Central memory CD8-positive, alpha-beta T cell (primary cell): ENCODE results near the gene XIRP2.
"Not testable (repeated sequence)": the region's sequence is repeated elsewhere in the genome, so short reads cannot be mapped to it uniquely, and the experiment has no call there.

Experiments used
- ATAC-seq: fragments of 150-1000 bp; cut with Tn5 transposase; replicated peaks from 2 replicates; pipeline ENCODE4 v1.10.0; 2022; ENCODE audit warnings: mild to moderate bottlenecking, moderate FRiP score, moderate number of reproducible peaks; ENCODE audit not compliant: poor library complexity, severe bottlenecking; ENCODE audit errors: extremely low read depth
- DNase-seq, 2 donors: peaks; one replicate each; pipeline ENCODE4 v3.0.0; 2021; ENCODE audit warnings: low spot score in 2 of 2
- H3K27ac Mint-ChIP-seq: one replicate; pipeline ENCODE4 v1.8.0; 2022; ENCODE audit warnings: low read depth, mild to moderate bottlenecking, moderate library complexity, mixed read lengths
- H3K27me3 Mint-ChIP-seq: one replicate; pipeline ENCODE4 v1.8.0; 2022; ENCODE audit warnings: mixed read lengths
- H3K36me3 Mint-ChIP-seq: one replicate; pipeline ENCODE4 v1.8.0; 2022; ENCODE audit warnings: mild to moderate bottlenecking, moderate library complexity, mixed read lengths; ENCODE audit not compliant: insufficient read depth
- H3K4me1 Mint-ChIP-seq: one replicate; pipeline ENCODE4 v1.8.0; 2022; ENCODE audit warnings: mixed read lengths
- H3K4me3 Mint-ChIP-seq: one replicate; pipeline ENCODE4 v1.8.0; 2022; ENCODE audit warnings: mild to moderate bottlenecking, moderate library complexity, mixed read lengths
- H3K9me3 Mint-ChIP-seq: one replicate; pipeline ENCODE4 v1.8.0; 2022; ENCODE audit warnings: mixed read lengths

The XIRP2 gene

DNA sequence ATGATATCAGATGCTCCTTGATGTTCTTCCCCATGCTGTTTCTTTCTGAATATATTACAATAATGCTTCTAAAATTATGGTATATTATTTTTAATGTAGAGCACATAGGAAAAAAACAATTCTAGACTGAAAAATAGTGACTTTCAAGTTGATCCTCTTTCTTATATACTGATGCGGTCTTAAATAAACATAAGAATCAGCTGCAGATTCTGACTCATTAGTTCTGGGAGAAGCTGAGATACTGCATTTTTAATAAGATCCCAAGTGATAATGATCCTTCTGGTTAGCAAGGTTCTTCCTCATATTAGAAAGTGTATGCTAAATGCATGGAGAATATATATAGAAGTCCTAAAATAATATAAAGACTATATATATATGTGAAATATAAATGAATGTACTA is 124.9 kb downstream of the XIRP2 start:
- H3K9me3 Mint-ChIP-seq, result peaks cover 13% of the 10 kb centered on the region
- H3K4me1 Mint-ChIP-seq, result no peaks in the 10 kb centered on the region
- H3K27ac Mint-ChIP-seq, result no peak overlapping the region
- ATAC-seq (no peak), DNase-seq (no peak)
- no peak overlapping the region for H3K4me3 Mint-ChIP-seq
- H3K36me3 Mint-ChIP-seq, result no peaks in the 10 kb centered on the region
- no peaks in the 10 kb centered on the region for H3K27me3 Mint-ChIP-seq

- no peaks in the 10 kb centered on the region for H3K27me3 Mint-ChIP-seq
- no peaks in the 10 kb centered on the region for H3K36me3 Mint-ChIP-seq
- H3K4me1 Mint-ChIP-seq, result no peaks in the 10 kb centered on the region
- no peak for ATAC-seq
- H3K4me3 Mint-ChIP-seq, result no peak overlapping the region
- no peak for DNase-seq
- H3K9me3 Mint-ChIP-seq, result peaks cover 13% of the 10 kb centered on the region
- H3K27ac Mint-ChIP-seq, result no peak overlapping the region
Observed at GRCh38 chr2:167015806-167016205, 127.5 kb downstream of the XIRP2 start.

GRCh38 chr2:167017021-167017420 is 128.7 kb downstream of the XIRP2 start:
- Mint-ChIP-seq H3K4me3 (no peak overlapping the region), H3K27me3 (no peaks in the 10 kb centered on the region), H3K9me3 (peaks cover 13% of the 10 kb centered on the region), H3K4me1 (no peaks in the 10 kb centered on the region), H3K36me3 (no peaks in the 10 kb centered on the region), H3K27ac (no peak overlapping the region)
- no peak for DNase-seq
- no peak for ATAC-seq

DNA sequence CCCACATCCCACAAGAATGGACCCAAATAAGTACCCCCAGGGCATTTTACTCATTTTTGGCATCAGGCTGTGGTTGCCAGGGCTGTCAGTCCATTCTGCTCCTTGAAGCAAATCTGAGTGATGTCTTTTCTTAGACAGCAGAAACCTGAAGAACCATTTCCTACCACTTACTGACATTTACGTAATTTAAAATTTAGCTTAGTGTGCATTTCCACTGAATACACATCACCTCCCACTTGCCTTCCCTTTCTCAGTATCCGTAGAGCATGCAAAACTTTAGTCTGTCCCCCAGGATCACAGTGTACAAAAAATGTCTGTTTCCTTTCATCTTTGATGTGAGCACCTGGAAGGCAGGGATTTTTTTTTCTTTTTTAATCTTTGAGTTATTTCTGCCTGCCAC is 130.3 kb downstream of the XIRP2 start:
- Mint-ChIP-seq H3K4me3 (no peak overlapping the region), H3K27me3 (no peaks in the 10 kb centered on the region), H3K9me3 (peaks cover 8% of the 10 kb centered on the region), H3K4me1 (no peaks in the 10 kb centered on the region), H3K27ac (no peak overlapping the region), H3K36me3 (no peaks in the 10 kb centered on the region)
- ATAC-seq (no peak), DNase-seq (no peak)

DNA sequence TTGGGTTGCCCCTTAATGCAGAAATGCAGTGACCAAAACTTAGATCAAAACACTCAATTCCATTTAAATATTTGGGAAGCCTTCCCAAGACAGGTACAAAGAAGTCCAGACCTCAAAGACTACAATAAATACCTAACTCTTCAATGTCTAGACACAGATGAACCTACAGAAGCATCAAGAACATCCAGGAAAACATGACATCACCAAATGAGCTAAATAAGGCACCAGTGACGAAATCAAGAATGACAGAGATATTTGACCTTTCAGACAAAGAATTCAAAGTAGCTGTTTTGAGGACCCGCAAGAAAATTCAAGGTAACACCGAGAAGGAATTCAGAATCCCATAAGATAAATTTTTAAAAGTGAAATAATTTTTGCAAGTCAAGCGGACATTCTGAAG is 140.2 kb downstream of the XIRP2 start:
- Mint-ChIP-seq H3K9me3 (peaks cover 27% of the 10 kb centered on the region), H3K27ac (no peak overlapping the region), H3K36me3 (no peaks in the 10 kb centered on the region), H3K27me3 (no peaks in the 10 kb centered on the region), H3K4me1 (no peaks in the 10 kb centered on the region), H3K4me3 (no peak overlapping the region)
- DNase-seq (no peak), ATAC-seq (no peak)

GRCh38 chr2:167034976-167035375 is 146.7 kb downstream of the XIRP2 start:
- not testable (repeated sequence) for DNase-seq, H3K27ac Mint-ChIP-seq, H3K4me3 Mint-ChIP-seq, H3K4me1 Mint-ChIP-seq, H3K27me3 Mint-ChIP-seq, H3K36me3 Mint-ChIP-seq, ATAC-seq
- H3K9me3 Mint-ChIP-seq, result peaks cover 31% of the 10 kb centered on the region

GRCh38 chr2:167048829-167049228 is 160.5 kb downstream of the XIRP2 start:
- DNase-seq (no peak), ATAC-seq (no peak)
- no peaks in the 10 kb centered on the region for H3K4me1 Mint-ChIP-seq
- H3K4me3 Mint-ChIP-seq, result no peak overlapping the region
- no peaks in the 10 kb centered on the region for H3K9me3 Mint-ChIP-seq
- no peaks in the 10 kb centered on the region for H3K27me3 Mint-ChIP-seq
- H3K27ac Mint-ChIP-seq, result no peak overlapping the region
- H3K36me3 Mint-ChIP-seq, result no peaks in the 10 kb centered on the region

- no peak for ATAC-seq
- Mint-ChIP-seq H3K9me3 (no peaks in the 10 kb centered on the region), H3K36me3 (no peaks in the 10 kb centered on the region), H3K27me3 (no peaks in the 10 kb centered on the region), H3K27ac (no peak overlapping the region), H3K4me1 (no peaks in the 10 kb centered on the region), H3K4me3 (no peak overlapping the region)
- DNase-seq, result no peak
Observed at GRCh38 chr2:167049659-167050058, 161.4 kb downstream of the XIRP2 start.

- ATAC-seq, result no peak
- Mint-ChIP-seq H3K9me3 (no peaks in the 10 kb centered on the region), H3K4me1 (no peaks in the 10 kb centered on the region), H3K4me3 (no peak overlapping the region), H3K27me3 (no peaks in the 10 kb centered on the region), H3K27ac (no peak overlapping the region), H3K36me3 (no peaks in the 10 kb centered on the region)
- DNase-seq, result no peak
Observed at GRCh38 chr2:167052825-167053224, 164.5 kb downstream of the XIRP2 start.

DNA sequence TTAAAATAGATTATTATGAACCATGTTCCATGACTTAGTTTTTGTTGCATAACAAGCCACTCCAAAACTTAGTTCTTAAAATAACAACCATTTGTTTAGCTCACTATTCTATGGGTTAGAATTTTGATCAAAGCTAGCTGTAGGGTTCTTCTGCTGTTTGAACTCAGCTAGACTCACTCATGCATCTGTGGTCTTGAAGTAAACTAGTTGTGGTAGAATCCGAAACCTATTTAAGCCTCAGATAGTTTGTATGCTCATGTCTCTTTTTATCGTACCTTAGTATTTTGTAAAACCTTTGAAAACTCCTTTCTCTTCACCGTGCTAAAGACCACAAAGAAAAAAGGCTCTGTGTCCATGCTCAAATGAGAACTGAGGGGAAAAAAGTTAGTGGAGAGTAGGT is 166.6 kb downstream of the XIRP2 start:
- H3K4me3 Mint-ChIP-seq, result no peak overlapping the region
- H3K27ac Mint-ChIP-seq, result no peak overlapping the region
- no peaks in the 10 kb centered on the region for H3K36me3 Mint-ChIP-seq
- DNase-seq (no peak), ATAC-seq (no peak)
- H3K4me1 Mint-ChIP-seq, result no peaks in the 10 kb centered on the region
- H3K9me3 Mint-ChIP-seq, result no peaks in the 10 kb centered on the region
- H3K27me3 Mint-ChIP-seq, result no peaks in the 10 kb centered on the region

DNA sequence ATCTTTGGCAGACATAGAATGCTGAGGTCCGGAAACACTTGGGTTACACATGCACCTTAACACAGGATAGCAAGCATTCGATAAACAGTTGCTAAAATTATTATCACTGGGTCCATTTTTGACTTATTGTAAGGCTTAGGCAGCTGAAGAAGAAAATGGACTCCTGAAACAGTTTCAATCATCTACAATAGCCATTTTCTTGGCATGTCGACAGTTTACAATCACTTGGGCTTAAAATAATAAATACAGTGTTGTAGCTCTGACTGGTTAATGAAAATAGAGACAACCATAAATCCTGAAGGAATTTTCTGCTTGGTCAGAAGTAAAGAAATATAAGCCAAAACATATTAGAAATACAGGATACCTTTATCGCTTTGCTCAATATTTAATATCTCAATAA is 169.2 kb downstream of the XIRP2 start:
- H3K9me3 Mint-ChIP-seq, result no peaks in the 10 kb centered on the region
- H3K36me3 Mint-ChIP-seq, result no peaks in the 10 kb centered on the region
- DNase-seq (no peak), ATAC-seq (no peak)
- no peak overlapping the region for H3K27ac Mint-ChIP-seq
- H3K27me3 Mint-ChIP-seq, result no peaks in the 10 kb centered on the region
- H3K4me1 Mint-ChIP-seq, result no peaks in the 10 kb centered on the region
- H3K4me3 Mint-ChIP-seq, result no peak overlapping the region

DNA sequence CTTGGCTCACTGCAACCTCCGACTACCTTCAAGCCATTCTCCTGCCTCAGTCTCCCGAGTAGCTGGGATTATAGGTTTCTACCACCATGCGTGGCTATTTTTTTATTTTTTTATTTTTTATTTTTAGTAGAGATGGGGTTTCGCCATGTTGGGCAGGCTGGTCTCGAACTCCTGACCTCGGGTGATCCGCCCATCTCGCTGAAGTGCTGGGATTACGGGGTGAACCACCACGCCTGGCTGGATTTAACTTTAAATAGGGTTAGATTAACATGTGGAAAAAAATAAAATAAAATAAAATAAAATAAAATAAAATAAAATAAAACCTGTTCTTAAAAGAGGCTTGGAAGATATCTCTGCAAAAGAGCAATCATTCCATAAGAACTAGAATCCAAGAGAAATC is 170.9 kb downstream of the XIRP2 start:
- ATAC-seq, result no peak
- Mint-ChIP-seq H3K4me1 (no peaks in the 10 kb centered on the region), H3K9me3 (no peaks in the 10 kb centered on the region), H3K4me3 (no peak overlapping the region), H3K36me3 (no peaks in the 10 kb centered on the region), H3K27me3 (no peaks in the 10 kb centered on the region), H3K27ac (no peak overlapping the region)
- DNase-seq, result no peak

DNA sequence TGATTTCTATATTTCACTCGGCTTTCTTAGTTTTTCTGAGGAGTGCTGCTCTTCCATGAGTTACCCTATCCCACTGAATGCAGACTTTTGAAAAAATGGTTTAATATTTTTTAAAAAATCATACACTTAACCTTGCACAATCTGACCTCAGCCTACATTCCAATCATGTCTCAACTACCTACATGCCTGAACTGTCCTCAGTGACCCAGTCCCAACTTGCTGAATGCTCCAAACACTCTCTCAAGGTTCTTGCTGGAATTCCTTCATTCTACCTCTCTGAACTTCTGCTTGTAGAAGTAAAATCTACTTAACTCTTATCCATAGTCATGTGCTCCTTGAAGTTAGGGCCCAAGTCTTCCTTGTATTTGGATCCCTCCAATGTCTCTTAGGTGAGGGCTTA is 181.6 kb downstream of the XIRP2 start:
- ATAC-seq (no peak), DNase-seq (no peak)
- Mint-ChIP-seq H3K4me3 (no peak overlapping the region), H3K4me1 (no peaks in the 10 kb centered on the region), H3K27me3 (no peaks in the 10 kb centered on the region), H3K36me3 (no peaks in the 10 kb centered on the region), H3K27ac (no peak overlapping the region), H3K9me3 (no peaks in the 10 kb centered on the region)

DNA sequence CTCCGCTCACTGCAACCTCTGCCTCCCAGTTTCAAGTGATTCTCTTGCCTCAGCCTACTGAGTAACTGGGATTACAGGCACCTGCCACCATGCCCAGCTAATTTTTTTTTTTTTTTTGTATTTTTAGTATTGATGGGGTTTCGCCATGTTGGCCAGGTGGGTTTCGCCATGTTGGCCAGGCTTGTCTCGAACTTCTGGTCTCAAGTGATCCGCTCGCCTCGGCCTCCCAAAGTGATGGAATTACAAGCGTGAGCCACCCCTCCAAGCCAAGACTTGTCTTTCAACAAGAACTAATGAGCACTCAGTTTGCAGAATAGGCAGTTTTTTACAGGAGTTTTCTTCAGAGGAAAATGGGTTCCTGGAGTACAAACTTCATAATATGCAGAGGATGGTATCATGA is 187.4 kb downstream of the XIRP2 start:
- ATAC-seq, H3K4me1 Mint-ChIP-seq, H3K27me3 Mint-ChIP-seq, H3K27ac Mint-ChIP-seq, H3K4me3 Mint-ChIP-seq, DNase-seq, H3K36me3 Mint-ChIP-seq: not testable (repeated sequence)
- peaks cover 17% of the 10 kb centered on the region for H3K9me3 Mint-ChIP-seq
